GM12892 (cell line): ENCODE data around the gene MFSD6L.

Source experiments
- POLR2A ChIP-seq: IDR thresholded peaks from 2 replicates; pipeline ENCODE4 v1.6.1; 2011; ENCODE audit warnings: low read depth, low read length, control low read depth
- POLR2AphosphoS5 ChIP-seq: IDR thresholded peaks from 2 replicates; pipeline ENCODE4 v1.6.1; 2011; ENCODE audit warnings: low read depth, low read length, control low read depth
- TAF1 ChIP-seq: IDR thresholded peaks from 2 replicates; pipeline ENCODE4 v1.6.1; 2011; ENCODE audit warnings: low read depth, mild to moderate bottlenecking, control low read depth, low read length, borderline replicate concordance

DNA sequence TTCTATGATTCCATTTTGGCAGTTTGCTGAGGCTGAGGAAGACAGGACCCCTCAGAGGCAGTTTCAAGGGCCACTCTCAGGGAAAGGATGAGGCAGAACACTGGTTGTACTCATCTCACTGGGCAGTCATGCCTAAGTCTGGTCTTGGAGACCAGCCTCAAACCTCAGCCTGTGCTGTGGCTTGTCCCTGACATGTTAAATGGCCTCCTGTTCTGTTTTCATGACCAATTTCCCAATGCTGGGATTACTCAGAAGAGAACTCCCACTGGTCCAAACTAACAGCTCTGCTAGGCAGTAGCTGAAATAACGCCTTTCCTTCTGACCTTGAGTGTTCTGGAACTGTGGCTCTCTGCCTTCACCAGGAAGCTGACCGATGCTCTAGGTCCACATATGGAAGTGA lies 32.4 kb downstream of the MFSD6L start:
- TF ChIP-seq POLR2A (no peak), POLR2AphosphoS5 (no peak), TAF1 (no peak)
